ENCODE results near the gene TAGLN.

TAGLN gene

DNA sequence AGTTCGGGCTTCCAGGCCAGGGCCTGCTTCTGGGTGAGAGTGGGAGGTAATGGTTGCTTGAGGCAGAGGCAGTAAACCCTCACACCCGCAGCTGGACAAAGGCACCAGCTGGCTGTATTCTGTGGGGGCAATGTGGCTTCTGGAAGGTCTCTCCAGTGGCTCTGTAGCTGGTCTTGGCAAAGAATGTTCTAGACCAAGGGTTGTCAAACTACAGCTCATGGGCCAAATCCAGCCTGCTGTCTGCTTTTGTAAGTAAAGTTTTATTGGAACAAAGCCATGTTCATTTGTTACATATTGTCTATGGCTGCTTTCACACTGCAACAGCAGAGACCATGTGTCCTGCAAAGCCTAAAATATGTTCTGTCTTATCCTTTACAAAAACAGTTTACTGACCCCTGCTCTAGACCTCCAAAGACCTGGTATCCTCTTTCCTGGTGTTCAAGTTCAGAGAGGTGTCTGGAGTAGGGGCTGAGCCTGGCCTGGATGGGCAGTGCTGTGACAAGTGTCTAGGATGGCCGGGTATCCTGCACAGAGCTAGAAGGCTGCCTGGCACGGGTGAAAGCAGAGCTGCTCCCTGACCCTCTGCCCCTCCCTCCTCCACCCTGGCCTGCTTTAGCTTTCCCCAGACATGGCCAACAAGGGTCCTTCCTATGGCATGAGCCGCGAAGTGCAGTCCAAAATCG, 3.4 kb downstream of the TAGLN start (continued):
- TF ChIP-seq CSDC2 (CRISPR knock-in tag; IDR thresholded peaks at IDR 0.05) (no peak), ESRRG (CRISPR knock-in tag; IDR thresholded peaks at IDR 0.05) (no peak), TOX (CRISPR knock-in tag; IDR thresholded peaks at IDR 0.05; ENCODE audit: borderline replicate concordance) (no peak), ZFP3 (CRISPR knock-in tag; IDR thresholded peaks at IDR 0.05) (no peak), ZNF565 (CRISPR knock-in tag; conservative IDR thresholded peaks at IDR 0.05; ENCODE audit: low read depth) (no peak)

DNA sequence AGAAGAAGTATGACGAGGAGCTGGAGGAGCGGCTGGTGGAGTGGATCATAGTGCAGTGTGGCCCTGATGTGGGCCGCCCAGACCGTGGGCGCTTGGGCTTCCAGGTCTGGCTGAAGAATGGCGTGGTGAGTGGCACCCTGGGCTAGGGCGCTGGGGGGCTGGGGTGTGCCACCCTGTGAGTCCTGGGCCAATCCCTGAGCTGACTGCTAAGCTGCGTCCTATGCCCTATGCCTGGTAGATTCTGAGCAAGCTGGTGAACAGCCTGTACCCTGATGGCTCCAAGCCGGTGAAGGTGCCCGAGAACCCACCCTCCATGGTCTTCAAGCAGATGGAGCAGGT, 3.9 kb downstream of the TAGLN start:
- ATAC-seq: no peak
- TF ChIP-seq ZNF8 (CRISPR knock-in tag; IDR thresholded peaks at IDR 0.05) (no peak), RARB (CRISPR knock-in tag; IDR thresholded peaks at IDR 0.05) (no peak), PATZ1 (CRISPR knock-in tag; IDR thresholded peaks at IDR 0.05; ENCODE audit: borderline replicate concordance) (no peak), PPARA (CRISPR knock-in tag; IDR thresholded peaks at IDR 0.05; ENCODE audit: borderline replicate concordance) (no peak), SNAI2 (CRISPR knock-in tag; IDR thresholded peaks at IDR 0.05) (no peak), GLIS3 (CRISPR knock-in tag; IDR thresholded peaks at IDR 0.05) (no peak), TCF4 (CRISPR knock-in tag; IDR thresholded peaks at IDR 0.05; ENCODE audit: borderline replicate concordance) (no peak), TOX (CRISPR knock-in tag; IDR thresholded peaks at IDR 0.05; ENCODE audit: borderline replicate concordance) (no peak), ZNF70 (CRISPR knock-in tag; IDR thresholded peaks at IDR 0.05) (no peak), ISL1 (CRISPR knock-in tag; IDR thresholded peaks at IDR 0.05) (no peak)
- TF ChIP-seq, protein P1, sequence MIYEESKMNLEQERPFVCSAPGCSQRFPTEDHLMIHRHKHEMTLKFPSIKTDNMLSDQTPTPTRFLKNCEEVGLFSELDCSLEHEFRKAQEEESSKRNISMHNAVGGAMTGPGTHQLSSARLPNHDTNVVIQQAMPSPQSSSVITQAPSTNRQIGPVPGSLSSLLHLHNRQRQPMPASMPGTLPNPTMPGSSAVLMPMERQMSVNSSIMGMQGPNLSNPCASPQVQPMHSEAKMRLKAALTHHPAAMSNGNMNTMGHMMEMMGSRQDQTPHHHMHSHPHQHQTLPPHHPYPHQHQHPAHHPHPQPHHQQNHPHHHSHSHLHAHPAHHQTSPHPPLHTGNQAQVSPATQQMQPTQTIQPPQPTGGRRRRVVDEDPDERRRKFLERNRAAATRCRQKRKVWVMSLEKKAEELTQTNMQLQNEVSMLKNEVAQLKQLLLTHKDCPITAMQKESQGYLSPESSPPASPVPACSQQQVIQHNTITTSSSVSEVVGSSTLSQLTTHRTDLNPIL (CRISPR knock-in tag; IDR thresholded peaks at IDR 0.05; ENCODE audit: low read depth): no peak

DNA sequence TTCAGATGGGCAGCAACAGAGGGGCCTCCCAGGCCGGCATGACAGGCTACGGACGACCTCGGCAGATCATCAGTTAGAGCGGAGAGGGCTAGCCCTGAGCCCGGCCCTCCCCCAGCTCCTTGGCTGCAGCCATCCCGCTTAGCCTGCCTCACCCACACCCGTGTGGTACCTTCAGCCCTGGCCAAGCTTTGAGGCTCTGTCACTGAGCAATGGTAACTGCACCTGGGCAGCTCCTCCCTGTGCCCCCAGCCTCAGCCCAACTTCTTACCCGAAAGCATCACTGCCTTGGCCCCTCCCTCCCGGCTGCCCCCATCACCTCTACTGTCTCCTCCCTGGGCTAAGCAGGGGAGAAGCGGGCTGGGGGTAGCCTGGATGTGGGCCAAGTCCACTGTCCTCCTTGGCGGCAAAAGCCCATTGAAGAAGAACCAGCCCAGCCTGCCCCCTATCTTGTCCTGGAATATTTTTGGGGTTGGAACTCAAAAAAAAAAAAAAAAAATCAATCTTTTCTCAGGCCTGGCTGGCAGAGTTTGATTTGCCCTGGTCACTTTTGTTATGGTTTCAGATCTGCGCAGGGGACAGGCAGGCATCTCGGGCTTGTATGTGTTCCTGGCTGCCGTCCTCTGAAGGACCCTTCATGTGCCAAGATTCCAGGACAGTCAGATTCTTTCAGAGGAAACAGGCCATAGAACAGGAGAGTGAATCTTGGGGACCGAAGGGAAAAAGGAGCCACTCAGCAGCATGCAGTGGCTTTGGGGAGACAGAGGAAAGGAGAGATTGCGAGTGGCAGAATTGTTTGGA, 5.3 kb downstream of the TAGLN start:
- no peak for ATAC-seq

More for the DNA sequence above, 5.3 kb downstream of the TAGLN start:
- TF ChIP-seq, protein P2, sequence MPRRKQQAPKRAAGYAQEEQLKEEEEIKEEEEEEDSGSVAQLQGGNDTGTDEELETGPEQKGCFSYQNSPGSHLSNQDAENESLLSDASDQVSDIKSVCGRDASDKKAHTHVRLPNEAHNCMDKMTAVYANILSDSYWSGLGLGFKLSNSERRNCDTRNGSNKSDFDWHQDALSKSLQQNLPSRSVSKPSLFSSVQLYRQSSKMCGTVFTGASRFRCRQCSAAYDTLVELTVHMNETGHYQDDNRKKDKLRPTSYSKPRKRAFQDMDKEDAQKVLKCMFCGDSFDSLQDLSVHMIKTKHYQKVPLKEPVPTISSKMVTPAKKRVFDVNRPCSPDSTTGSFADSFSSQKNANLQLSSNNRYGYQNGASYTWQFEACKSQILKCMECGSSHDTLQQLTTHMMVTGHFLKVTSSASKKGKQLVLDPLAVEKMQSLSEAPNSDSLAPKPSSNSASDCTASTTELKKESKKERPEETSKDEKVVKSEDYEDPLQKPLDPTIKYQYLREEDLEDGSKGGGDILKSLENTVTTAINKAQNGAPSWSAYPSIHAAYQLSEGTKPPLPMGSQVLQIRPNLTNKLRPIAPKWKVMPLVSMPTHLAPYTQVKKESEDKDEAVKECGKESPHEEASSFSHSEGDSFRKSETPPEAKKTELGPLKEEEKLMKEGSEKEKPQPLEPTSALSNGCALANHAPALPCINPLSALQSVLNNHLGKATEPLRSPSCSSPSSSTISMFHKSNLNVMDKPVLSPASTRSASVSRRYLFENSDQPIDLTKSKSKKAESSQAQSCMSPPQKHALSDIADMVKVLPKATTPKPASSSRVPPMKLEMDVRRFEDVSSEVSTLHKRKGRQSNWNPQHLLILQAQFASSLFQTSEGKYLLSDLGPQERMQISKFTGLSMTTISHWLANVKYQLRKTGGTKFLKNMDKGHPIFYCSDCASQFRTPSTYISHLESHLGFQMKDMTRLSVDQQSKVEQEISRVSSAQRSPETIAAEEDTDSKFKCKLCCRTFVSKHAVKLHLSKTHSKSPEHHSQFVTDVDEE (CRISPR knock-in tag; IDR thresholded peaks at IDR 0.05): no peak
- no peak for TF ChIP-seq ZC3H10 (CRISPR knock-in tag; IDR thresholded peaks at IDR 0.05)
- TF ChIP-seq ESRRG (CRISPR knock-in tag; IDR thresholded peaks at IDR 0.05): no peak
- TF ChIP-seq ZFP30 (CRISPR knock-in tag; IDR thresholded peaks at IDR 0.05): no peak
- no peak for TF ChIP-seq ISL1 (CRISPR knock-in tag; IDR thresholded peaks at IDR 0.05)
- no peak for TF ChIP-seq ARNTL (CRISPR knock-in tag; IDR thresholded peaks at IDR 0.05; ENCODE audit: borderline replicate concordance, low read depth)
- TF ChIP-seq ZFP3 (CRISPR knock-in tag; IDR thresholded peaks at IDR 0.05): no peak
- TF ChIP-seq CSDC2 (CRISPR knock-in tag; IDR thresholded peaks at IDR 0.05): no peak
- no peak for TF ChIP-seq RARB (CRISPR knock-in tag; IDR thresholded peaks at IDR 0.05)
- no peak for TF ChIP-seq ZNF70 (CRISPR knock-in tag; IDR thresholded peaks at IDR 0.05)
- no peak for TF ChIP-seq TOX (CRISPR knock-in tag; IDR thresholded peaks at IDR 0.05; ENCODE audit: borderline replicate concordance)
- TF ChIP-seq, protein P1 (CRISPR knock-in tag; IDR thresholded peaks at IDR 0.05; ENCODE audit: low read depth): no peak
- TF ChIP-seq GLIS3 (CRISPR knock-in tag; IDR thresholded peaks at IDR 0.05): no peak
- TF ChIP-seq PATZ1 (CRISPR knock-in tag; IDR thresholded peaks at IDR 0.05; ENCODE audit: borderline replicate concordance): no peak
- TF ChIP-seq ZNF565 (CRISPR knock-in tag; conservative IDR thresholded peaks at IDR 0.05; ENCODE audit: low read depth): no peak
- TF ChIP-seq ZNF8 (CRISPR knock-in tag; IDR thresholded peaks at IDR 0.05): no peak
